Inferior parietal cortex (tissue), 1 donor: ENCODE measurements around the gene FGF5.
"Not testable (repeated sequence)": the region's sequence is repeated elsewhere in the genome, so short reads cannot be mapped to it uniquely, and the experiment has no call there.

Source experiments
- DNase-seq: peaks from one replicate; pipeline ENCODE4 v3.0.0-alpha.2; 2016; ENCODE audit errors: extremely low spot score

FGF5 gene

DNA sequence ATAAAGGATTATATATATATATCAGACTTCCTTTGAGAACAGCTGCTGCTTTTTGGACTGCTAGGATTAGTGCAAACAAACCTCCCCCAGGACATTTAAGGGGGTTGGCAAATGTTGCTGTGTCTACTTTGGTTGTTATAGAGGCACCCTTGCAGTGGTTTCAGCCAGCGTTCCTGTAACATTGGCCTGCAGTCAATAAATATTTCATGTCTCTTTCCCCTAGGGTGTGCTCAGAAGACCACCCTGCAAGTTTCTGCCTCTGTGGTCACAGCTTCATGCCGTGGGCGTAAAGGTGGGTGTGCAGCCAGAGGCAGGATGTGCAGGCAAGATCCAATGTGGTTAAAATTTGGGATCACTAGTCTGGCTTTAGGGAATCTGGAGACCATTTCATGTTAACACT, 28.9 kb downstream of the FGF5 start:
- DNase-seq: no peak

GRCh38 chr4:80295826-80296225, 29.4 kb downstream of the FGF5 start:
- DNase-seq: no peak

GRCh38 chr4:80301884-80302283, 35.4 kb downstream of the FGF5 start:
- DNase-seq: no peak

DNA sequence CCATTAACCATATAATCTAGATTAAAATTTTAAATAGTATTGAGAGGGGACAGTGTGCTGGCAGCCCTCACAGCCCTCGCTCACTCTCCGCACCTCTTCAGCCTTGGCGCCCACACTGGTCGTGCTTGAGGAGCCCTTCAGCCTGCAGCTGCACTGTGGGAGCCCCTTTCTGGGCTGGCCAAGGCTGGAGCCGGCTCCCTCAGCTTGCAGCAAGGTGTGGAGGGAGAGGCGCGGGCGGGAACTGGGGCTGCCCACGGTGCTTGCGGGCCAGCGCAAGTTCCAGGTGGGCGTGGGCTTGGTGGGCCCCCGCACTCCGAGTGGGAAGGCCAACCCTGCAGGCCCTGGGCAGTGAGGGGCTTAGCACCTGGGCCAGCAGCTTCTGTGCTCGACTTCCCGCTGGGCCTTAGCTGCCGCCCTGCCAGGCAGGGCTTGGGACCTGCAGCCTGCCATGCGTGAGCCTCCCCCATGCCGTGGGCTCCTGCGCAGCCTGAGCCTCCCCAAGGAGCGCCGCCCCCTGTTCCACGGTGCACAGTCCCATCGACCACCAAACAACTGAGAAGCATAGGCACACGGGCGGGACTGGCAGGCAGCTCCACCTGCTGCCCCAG, 36.3 kb downstream of the FGF5 start:
- no peak for DNase-seq

DNA sequence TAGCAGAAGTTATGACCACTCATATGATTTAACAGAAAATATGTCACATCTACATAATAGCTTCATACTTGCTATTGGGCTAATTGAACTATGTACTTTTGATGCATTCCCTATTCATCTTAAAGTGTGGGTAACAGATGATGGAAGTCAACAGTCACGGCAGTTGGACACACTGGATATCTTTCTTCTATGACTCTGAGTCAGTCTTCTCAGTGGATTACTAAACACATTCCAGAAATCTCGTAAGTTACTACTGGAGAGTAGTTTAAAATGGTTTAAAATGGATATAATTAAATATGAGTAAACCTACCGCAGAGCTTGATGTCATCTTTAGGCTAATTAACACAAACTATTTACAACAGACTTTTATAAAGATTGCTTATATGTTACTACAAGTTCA, 39.0 kb downstream of the FGF5 start:
- DNase-seq: no peak

GRCh38 chr4:80306260-80306659, 39.8 kb downstream of the FGF5 start:
- DNase-seq: no peak

- DNase-seq: no peak
Observed at GRCh38 chr4:80307183-80307735, 40.8 kb downstream of the FGF5 start.

DNA sequence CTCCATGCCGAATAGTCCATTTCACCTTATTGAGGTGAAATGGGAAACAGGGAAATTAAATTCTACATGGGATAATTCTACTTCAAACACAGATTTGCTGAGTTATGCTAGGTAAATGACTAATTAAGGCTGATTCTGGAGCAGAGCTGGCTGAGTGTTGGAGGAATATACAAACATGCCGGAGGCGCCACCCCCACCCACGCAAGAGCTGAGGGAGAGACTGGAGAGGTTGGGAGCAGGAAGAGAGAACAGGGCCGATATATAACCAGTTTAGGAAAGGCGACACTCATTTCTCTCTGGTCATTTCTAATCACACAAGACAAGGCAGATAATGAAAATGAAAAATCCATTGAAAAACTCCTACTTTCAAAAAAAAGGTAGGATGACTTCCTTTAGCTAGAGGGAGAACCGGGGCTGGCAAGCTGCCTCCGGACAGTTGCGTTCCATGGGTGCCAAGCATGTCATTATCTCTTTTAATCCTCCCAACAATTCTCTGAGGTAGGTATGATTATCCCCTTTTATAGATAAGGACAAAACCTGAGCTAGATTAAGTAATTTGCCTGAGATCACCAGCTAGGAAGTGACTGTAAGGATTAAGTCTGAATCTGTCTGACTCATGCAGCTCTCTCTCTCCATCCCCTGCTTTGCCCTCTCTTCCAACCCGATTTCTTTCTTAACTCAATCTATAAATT, 41.5 kb downstream of the FGF5 start:
- no peak for DNase-seq

DNA sequence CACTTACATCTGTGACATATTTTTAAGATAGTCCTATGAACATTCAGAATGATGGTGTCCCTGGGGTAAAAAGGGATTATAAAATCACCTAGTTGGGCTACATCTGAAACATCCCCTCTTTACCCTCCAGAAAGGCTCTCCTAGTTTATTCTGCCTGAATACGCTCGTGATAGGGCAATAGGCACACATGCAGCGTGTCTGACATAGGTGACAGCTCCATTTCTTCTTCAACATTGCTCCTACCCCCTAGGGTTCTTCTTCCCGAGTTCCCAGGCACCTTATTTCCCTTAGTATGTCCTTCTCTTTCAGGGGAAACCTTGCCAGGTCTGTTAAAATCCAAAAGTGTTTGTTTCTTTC, 42.0 kb downstream of the FGF5 start:
- DNase-seq: no peak

GRCh38 chr4:80309294-80310004, 43.0 kb downstream of the FGF5 start:
- no peak for DNase-seq

DNA sequence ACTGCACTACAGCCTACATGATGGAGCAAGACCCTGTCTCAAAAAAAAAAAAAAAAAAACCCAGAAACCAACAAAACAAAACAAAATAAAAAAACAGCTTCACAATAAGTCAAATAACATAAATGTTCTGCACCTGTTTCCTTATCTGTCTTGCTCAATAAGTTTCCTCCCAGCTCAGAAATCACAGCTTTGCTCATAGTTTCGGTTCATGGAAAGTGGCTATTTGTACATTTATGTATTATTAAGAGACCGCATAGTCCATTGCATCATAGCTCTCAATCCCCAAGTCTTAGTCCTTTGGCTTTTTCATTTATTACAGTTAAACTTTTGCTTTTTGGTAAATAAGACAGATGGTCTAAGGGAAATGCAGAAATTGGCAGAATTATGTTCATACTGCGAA, 44.7 kb downstream of the FGF5 start:
- DNase-seq: no peak

GRCh38 chr4:80312124-80312523, 45.7 kb downstream of the FGF5 start:
- no peak for DNase-seq

DNA sequence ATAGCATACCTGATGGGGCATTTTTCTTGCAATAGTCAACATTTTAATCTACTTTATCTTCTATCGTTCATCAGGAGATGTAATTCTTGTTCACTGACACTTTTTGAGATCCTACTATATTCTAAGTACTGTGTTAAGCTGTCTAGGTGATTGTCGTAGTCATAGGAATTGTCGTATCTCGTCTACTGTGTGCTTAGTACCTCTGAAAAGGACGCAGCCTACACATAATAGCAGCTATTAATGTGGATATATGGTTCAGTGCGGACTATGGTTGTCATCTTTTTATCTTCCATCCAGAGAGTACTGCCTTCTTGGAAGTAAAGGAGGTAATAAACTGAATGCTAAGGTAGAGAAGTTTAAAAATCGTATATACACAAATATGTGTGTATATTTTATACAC, 47.2 kb downstream of the FGF5 start:
- no peak for DNase-seq

DNA sequence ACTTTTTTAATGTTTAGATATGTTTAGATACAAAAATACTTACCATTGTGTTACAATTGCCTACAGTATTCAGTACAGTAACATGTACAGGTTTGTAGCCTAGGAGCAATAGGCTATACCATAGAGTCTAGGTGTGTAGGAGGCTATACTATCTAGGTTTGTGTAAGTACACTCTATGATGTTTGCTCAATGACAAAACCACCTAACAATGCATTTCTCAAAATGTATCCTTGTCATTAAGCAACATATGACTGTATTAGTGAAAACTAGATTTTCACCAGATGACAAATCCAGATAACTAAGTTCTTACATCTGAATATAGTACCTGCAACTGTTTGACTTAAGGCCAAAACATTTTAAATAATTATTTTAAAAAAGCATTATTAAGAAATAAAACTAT, 49.4 kb downstream of the FGF5 start:
- not testable (repeated sequence) for DNase-seq

DNA sequence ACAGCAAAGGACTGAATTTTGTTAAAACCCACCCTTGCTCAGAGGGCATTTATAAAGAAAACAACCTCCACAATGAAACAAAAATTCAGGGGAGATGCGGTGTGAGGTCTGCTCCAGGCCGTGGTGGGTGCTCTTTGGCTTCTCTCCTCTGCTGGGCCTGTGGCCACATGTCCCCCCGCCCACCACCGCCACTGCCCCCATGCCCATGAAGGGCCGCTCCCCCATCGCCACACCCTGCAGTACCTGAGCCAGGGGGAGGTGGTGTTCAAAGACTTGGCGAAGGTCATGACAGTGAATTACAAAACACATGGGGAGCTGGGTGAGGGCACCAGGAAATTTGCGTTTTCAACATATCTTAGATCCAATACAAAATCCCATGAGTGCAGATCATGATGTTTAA, 54.9 kb downstream of the FGF5 start:
- DNase-seq: no peak

- no peak for DNase-seq
Observed at GRCh38 chr4:80321776-80322175, 55.3 kb downstream of the FGF5 start.

GRCh38 chr4:80322716-80323115, 56.3 kb downstream of the FGF5 start:
- DNase-seq: no peak

GRCh38 chr4:80324171-80324570, 57.7 kb downstream of the FGF5 start:
- DNase-seq: no peak

GRCh38 chr4:80331693-80332092, 65.2 kb downstream of the FGF5 start:
- DNase-seq: no peak

DNA sequence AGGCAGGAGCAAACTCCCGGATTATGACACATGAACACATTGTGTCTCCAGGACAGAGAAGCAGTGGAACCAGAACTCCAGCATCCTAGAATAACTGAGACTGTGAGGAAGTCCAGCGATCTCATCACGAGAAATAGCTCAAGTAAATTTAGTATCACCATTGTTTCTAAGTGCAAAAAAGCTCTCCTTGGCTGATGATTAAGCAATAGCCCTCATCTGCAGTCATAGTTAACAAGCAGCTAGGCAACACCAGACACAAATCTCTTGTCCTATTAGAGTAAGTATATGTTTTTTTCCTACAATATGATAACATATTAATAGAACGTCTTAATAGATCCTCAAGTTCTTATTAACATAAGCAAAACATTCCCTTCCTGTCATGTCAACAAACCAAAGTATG, 66.7 kb downstream of the FGF5 start:
- DNase-seq: no peak

DNA sequence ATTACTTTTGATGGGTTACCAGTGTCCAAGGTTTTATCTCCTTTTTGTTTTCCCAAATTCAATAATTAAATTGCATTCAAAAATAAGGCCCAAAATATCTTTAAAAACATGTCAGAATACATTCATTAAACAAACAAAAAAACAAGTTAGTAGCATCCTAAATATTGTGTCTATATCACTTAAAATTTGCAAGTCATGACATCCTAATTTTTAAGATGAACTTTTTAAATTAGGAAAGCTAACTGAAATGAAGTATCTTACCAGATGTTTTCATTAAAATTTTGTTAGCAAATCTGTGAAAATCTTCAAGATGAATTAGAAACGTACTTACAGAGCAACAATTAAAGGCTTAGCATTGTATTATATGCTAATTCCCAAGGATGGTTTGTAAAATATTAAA, 68.1 kb downstream of the FGF5 start:
- DNase-seq: no peak

DNA sequence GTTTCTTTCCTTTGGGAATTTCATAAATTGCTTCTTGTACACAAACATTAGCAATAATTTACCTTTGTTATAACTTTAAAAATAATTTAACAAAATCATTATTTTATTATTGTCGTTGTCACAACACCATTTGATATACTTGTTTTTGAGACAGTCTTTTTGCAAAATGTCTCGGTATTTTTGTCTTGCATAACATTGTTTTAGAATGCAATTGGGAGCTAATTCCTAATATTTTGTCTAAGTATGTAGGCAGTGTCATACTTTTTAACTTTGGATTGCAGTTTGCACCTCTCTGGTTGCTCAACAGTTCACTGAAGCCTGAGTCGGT, 68.7 kb downstream of the FGF5 start:
- DNase-seq: no peak
